IPS-20b (cell line): ENCODE measurements around the gene GMCL2.
A peak's percentile ranks its signal among the peaks of the same experiment; 100 is the strongest.

Experiments used
- H3K27ac ChIP-seq: one replicate; pipeline ENCODE4 v1.5.1; 2013; ENCODE audit warnings: low read length
- H3K27me3 ChIP-seq: 2 replicates; pipeline ENCODE4 v1.6.1; 2013; ENCODE audit warnings: mild to moderate bottlenecking, low read length, inconsistent platforms; ENCODE audit not compliant: insufficient read depth
- H3K36me3 ChIP-seq: 2 replicates; pipeline ENCODE4 v1.6.1; 2013; ENCODE audit warnings: low read depth, mild to moderate bottlenecking, inconsistent platforms, low read length, moderate library complexity; ENCODE audit not compliant: insufficient read depth
- H3K4me1 ChIP-seq: 2 replicates; pipeline ENCODE4 v1.6.1; 2013; ENCODE audit warnings: mild to moderate bottlenecking, control low read depth, inconsistent platforms, low read length, moderate library complexity; ENCODE audit not compliant: insufficient read depth
- H3K4me3 ChIP-seq: 2 replicates; pipeline ENCODE4 v1.5.1; 2013; ENCODE audit warnings: mild to moderate bottlenecking, low read length, inconsistent platforms
- H3K9ac ChIP-seq: 2 replicates; pipeline ENCODE4 v1.6.1; 2013; ENCODE audit warnings: low read depth, mild to moderate bottlenecking, inconsistent platforms, low read length, moderate library complexity
- H3K9me3 ChIP-seq: 2 replicates; pipeline ENCODE4 v1.6.1; 2013; ENCODE audit warnings: mild to moderate bottlenecking, low read depth, low read length, inconsistent platforms; ENCODE audit not compliant: insufficient read depth

The GMCL2 gene

DNA sequence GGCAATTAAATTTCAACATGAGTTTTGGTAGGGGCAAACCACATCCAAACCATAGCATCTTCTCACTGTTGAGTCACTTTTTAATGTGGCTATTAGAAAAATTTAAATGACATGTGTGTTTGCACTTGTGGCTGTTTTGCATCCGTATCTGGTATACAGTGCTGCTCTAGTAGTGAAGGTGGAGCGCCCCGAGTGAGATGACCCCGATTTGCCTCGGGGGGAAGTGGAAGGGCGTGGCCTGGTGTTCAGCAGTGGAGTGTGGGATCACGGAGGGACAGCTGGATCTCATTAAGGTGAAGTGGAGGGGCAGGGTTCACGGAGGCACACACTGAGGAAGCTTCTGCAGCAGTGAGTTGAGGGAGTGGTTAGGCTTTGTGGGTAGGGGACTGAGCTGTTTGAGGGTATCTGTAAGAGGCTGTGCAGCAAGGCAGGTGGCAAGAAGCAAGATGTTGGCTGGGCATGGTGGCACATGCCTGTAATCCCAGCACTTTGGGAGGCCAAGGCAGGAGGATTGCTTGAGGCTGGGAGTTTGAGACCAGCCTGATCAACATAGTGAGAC lies 6.2 kb upstream of the GMCL2 start:
- Histone ChIP-seq H3K4me1 (peaks cover 4% of the 10 kb centered on the region; the same call in 1 of the 2 replicates), H3K9me3 (0 out of 2 replicates have a peak, but pooled peaks cover 7% of the 10 kb centered on the region), H3K27ac (no peak overlapping the region), H3K4me3 (no peak overlapping the region), H3K36me3 (no peaks in the 10 kb centered on the region), H3K9ac (no peak overlapping the region), H3K27me3 (no peaks in the 10 kb centered on the region)

DNA sequence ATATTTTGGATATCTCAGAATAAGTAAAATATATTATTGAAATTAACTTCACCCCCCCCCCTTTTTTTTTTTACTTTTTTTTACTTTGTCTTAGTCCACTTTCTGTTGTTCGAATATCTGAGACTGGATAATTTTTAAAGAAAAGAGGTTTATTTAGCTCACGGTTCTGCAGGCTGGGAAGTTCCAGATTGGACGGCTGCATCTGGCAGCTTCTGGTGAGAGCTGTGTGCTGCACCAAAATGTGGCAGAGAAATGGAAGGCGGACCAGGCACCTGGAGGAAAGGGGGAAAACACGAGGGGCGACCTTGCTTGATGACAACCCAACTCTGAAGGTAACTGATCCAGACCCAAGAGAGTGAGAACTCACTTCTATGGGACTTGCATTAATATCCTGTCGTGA lies 5.6 kb upstream of the GMCL2 start:
- peaks cover 4% of the 10 kb centered on the region; the same call in 1 of the 2 replicates for H3K4me1 ChIP-seq
- H3K9me3 ChIP-seq = 0 out of 2 replicates have a peak, but pooled peaks cover 7% of the 10 kb centered on the region
- H3K27ac ChIP-seq = no peak overlapping the region
- H3K27me3 ChIP-seq = no peaks in the 10 kb centered on the region
- H3K36me3 ChIP-seq = no peaks in the 10 kb centered on the region
- no peak overlapping the region for H3K4me3 ChIP-seq
- H3K9ac ChIP-seq = no peak overlapping the region

- Histone ChIP-seq H3K27me3 (no peaks in the 10 kb centered on the region), H3K9ac (no peak overlapping the region), H3K9me3 (0 out of 2 replicates have a peak, but pooled peaks cover 7% of the 10 kb centered on the region), H3K4me3 (no peak overlapping the region), H3K4me1 (peaks cover 4% of the 10 kb centered on the region; the same call in 1 of the 2 replicates), H3K27ac (no peak overlapping the region), H3K36me3 (no peaks in the 10 kb centered on the region)
Measured at GRCh38 chr5:178192244-178192643, 5.1 kb upstream of the GMCL2 start.

DNA sequence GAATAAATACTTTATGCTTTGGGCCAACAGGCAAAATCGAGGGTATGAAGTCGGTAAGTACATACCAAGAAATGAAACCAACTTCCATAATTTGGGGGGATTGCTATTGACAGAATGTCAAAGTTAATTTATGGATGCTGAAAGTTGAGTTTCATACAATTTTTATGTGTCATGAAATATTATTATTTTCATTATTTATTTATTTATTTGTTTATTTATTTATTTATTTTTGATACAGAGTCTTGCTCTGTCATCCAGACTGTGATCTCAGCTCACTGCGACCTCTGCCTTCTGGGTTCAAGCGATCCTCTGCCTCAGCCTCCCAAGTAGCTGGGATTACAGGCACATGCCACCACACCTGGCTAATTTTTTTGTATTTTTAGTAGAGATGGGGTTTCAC lies 4.5 kb upstream of the GMCL2 start:
- Histone ChIP-seq H3K9me3 (0 out of 2 replicates have a peak, but pooled peaks cover 7% of the 10 kb centered on the region), H3K36me3 (no peaks in the 10 kb centered on the region), H3K4me1 (peaks cover 4% of the 10 kb centered on the region; the same call in 1 of the 2 replicates), H3K27me3 (no peaks in the 10 kb centered on the region), H3K4me3 (no peak overlapping the region), H3K27ac (no peak overlapping the region), H3K9ac (no peak overlapping the region)

DNA sequence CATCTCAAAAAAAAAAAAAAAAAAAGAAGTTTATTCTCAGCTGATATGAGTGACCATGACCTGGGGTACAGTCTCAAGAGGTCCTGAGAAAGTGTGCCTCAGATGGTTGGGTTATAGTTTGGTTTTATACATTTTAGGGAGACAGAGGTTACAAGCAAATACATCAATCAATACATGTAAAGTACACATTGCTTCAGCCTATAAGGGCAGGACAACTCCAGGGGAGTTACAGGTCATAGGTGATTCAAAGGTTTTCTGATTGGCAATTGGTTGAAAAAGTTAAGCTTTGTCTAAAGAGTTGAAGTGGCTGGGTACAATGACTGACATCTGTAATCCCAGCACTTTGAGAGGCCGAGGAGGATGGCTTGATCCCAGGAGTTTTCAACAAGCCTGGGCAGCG lies 2.3 kb upstream of the GMCL2 start:
- Histone ChIP-seq H3K9me3 (0 out of 2 replicates have a peak, but pooled peaks cover 7% of the 10 kb centered on the region), H3K27me3 (no peaks in the 10 kb centered on the region), H3K4me3 (no peak overlapping the region), H3K36me3 (no peaks in the 10 kb centered on the region), H3K4me1 (0 out of 2 replicates have a peak, but pooled peaks cover 2% of the 10 kb centered on the region), H3K27ac (no peak overlapping the region), H3K9ac (no peak overlapping the region)

- Histone ChIP-seq H3K9ac (no peak overlapping the region), H3K27me3 (no peaks in the 10 kb centered on the region), H3K27ac (no peak overlapping the region)
Measured at GRCh38 chr5:178186427-178186826, 744 bp downstream of the GMCL2 start.

DNA sequence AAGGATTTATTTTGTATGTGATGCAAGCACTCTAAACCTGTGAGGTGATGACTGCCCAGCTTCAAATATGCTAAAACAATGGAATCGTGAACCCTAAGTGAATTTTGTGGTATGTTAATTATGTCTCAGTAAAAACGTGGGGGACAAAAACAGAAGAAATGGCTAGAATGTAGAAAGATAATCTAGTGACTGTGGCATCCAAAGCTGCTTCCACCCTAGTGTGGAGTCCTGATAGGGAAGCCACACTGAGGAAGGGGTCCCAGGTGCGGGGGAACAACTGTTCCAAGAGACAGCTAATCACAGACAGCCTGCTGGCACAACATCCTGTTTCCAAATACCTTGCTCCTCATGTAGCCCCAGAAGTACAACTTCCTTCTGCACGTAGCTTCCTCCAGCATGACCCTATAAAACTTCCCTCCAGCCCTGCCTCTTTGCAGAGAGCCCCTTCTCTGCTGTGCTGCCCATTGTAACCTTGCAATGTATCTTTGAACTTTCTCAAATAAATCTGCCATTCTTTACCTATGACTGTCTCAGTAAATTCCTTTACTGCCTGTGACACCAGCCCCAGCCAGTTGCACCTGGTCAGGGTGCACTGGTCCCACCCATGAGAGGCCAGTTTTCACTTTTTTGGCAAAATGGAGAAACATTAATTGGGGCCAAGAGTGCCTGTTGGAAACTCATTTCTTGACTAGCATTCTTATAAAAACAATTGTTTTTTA lies 4.9 kb downstream of the GMCL2 start:
- no peaks in the 10 kb centered on the region for H3K36me3 ChIP-seq
- H3K4me1 ChIP-seq = peaks cover 14% of the 10 kb centered on the region; the same call in 1 of the 2 replicates
- H3K27me3 ChIP-seq = no peaks in the 10 kb centered on the region
- H3K9me3 ChIP-seq = no peaks in the 10 kb centered on the region
- peak overlapping the region; percentile 26 for H3K27ac ChIP-seq
- H3K9ac ChIP-seq = peak overlapping the region; percentile 0; the same call in 1 of the 2 replicates
- no peak overlapping the region for H3K4me3 ChIP-seq

More at GRCh38 chr5:178186427-178186826, 744 bp downstream of the GMCL2 start:
- Histone ChIP-seq H3K4me3 (no peak overlapping the region), H3K36me3 (no peaks in the 10 kb centered on the region), H3K4me1 (peaks cover 4% of the 10 kb centered on the region; the same call in 1 of the 2 replicates), H3K9me3 (0 out of 2 replicates have a peak, but pooled peaks cover 3% of the 10 kb centered on the region)

- Histone ChIP-seq H3K9ac (peak overlapping the region; percentile 73; the same call in 1 of the 2 replicates), H3K27me3 (no peaks in the 10 kb centered on the region), H3K27ac (peak overlapping the region; percentile 87), H3K4me1 (peaks cover 14% of the 10 kb centered on the region; the same call in 1 of the 2 replicates), H3K4me3 (peak overlapping the region; percentile 62; the same call in 1 of the 2 replicates), H3K36me3 (no peaks in the 10 kb centered on the region), H3K9me3 (no peaks in the 10 kb centered on the region)
Measured at GRCh38 chr5:178180141-178180863, 6.9 kb downstream of the GMCL2 start.

- H3K27me3 ChIP-seq = no peaks in the 10 kb centered on the region
- peak overlapping the region; percentile 27 for H3K27ac ChIP-seq
- peak overlapping the region; percentile 29; the same call in 1 of the 2 replicates for H3K9ac ChIP-seq
- H3K9me3 ChIP-seq = no peaks in the 10 kb centered on the region
- H3K4me1 ChIP-seq = peaks cover 12% of the 10 kb centered on the region; the same call in 1 of the 2 replicates
- H3K4me3 ChIP-seq = no peak overlapping the region
- H3K36me3 ChIP-seq = no peaks in the 10 kb centered on the region
Measured at GRCh38 chr5:178177569-178177968, 9.6 kb downstream of the GMCL2 start.

GRCh38 chr5:178176791-178177190 lies 10.4 kb downstream of the GMCL2 start:
- no peak overlapping the region for H3K27ac ChIP-seq
- no peak overlapping the region for H3K4me3 ChIP-seq
- H3K36me3 ChIP-seq = no peaks in the 10 kb centered on the region
- no peaks in the 10 kb centered on the region for H3K9me3 ChIP-seq
- no peak overlapping the region for H3K9ac ChIP-seq
- H3K4me1 ChIP-seq = peaks cover 10% of the 10 kb centered on the region; the same call in 1 of the 2 replicates
- no peaks in the 10 kb centered on the region for H3K27me3 ChIP-seq

GRCh38 chr5:178174456-178174855 lies 12.7 kb downstream of the GMCL2 start:
- no peaks in the 10 kb centered on the region for H3K9me3 ChIP-seq
- H3K36me3 ChIP-seq = no peaks in the 10 kb centered on the region
- no peaks in the 10 kb centered on the region for H3K27me3 ChIP-seq
- H3K4me3 ChIP-seq = no peak overlapping the region
- no peak overlapping the region for H3K9ac ChIP-seq
- peaks cover 6% of the 10 kb centered on the region; the same call in 1 of the 2 replicates for H3K4me1 ChIP-seq
- no peak overlapping the region for H3K27ac ChIP-seq
